ENCODE results near the gene RPRML.

The RPRML gene

DNA sequence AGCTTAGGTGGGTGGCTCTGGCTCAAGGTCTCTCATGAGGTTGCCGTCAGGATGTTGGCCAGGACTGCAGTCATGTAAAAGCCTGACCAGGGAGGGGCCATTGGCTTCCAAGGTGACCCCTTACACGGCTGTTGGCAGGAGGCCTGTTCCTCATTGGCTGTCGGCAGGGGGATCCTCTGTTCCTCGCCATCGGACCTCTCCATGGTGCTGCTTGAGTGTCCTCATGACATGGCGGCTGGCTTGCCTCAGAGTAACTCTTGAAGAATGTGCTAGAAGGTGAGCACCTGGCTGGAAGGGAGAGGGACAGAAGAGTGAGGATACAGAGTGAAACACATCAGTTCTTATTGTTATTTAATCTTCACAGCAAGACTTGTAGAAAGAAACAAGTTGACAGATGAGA, 4.7 kb upstream of the RPRML start:
- Mint-ChIP-seq H3K36me3 (no peaks in the 10 kb centered on the region), H3K9me3 (no peaks in the 10 kb centered on the region), H3K27me3 (peaks cover 12% of the 10 kb centered on the region), H3K4me3 (no peak overlapping the region), H3K27ac (no peak overlapping the region), H3K4me1 (peaks cover 9% of the 10 kb centered on the region)

- Mint-ChIP-seq H3K27me3 (peaks cover 19% of the 10 kb centered on the region), H3K4me3 (no peak overlapping the region), H3K36me3 (no peaks in the 10 kb centered on the region), H3K27ac (no peak overlapping the region), H3K4me1 (peaks cover 16% of the 10 kb centered on the region), H3K9me3 (no peaks in the 10 kb centered on the region)
These were observed 3.5 kb upstream of the RPRML start for GRCh38 chr17:46982577-46982976.

GRCh38 chr17:46978489-46979146, 435 bp downstream of the RPRML start:
- Mint-ChIP-seq H3K36me3 (peaks cover 8% of the 10 kb centered on the region), H3K9me3 (no peaks in the 10 kb centered on the region), H3K27me3 (peaks cover 30% of the 10 kb centered on the region), H3K27ac (no peak overlapping the region), H3K4me3 (peak overlapping the region; percentile 42), H3K4me1 (peaks cover 16% of the 10 kb centered on the region)

- peaks cover 8% of the 10 kb centered on the region for H3K36me3 Mint-ChIP-seq
- no peaks in the 10 kb centered on the region for H3K9me3 Mint-ChIP-seq
- peak overlapping the region; percentile 88 for H3K4me3 Mint-ChIP-seq
- H3K27me3 Mint-ChIP-seq = peaks cover 30% of the 10 kb centered on the region
- no peak overlapping the region for H3K27ac Mint-ChIP-seq
- peaks cover 16% of the 10 kb centered on the region for H3K4me1 Mint-ChIP-seq
These were observed 1.1 kb downstream of the RPRML start for GRCh38 chr17:46977750-46978488.

GRCh38 chr17:46977348-46977747, 1.7 kb downstream of the RPRML start:
- Mint-ChIP-seq H3K27ac (no peak overlapping the region), H3K27me3 (peaks cover 30% of the 10 kb centered on the region), H3K9me3 (no peaks in the 10 kb centered on the region), H3K36me3 (peaks cover 8% of the 10 kb centered on the region), H3K4me3 (peak overlapping the region; percentile 88), H3K4me1 (peaks cover 16% of the 10 kb centered on the region)

- Mint-ChIP-seq H3K36me3 (peaks cover 8% of the 10 kb centered on the region), H3K27ac (no peak overlapping the region), H3K4me3 (no peak overlapping the region), H3K9me3 (no peaks in the 10 kb centered on the region), H3K4me1 (peaks cover 16% of the 10 kb centered on the region), H3K27me3 (peaks cover 30% of the 10 kb centered on the region)
These were observed 2.3 kb downstream of the RPRML start for GRCh38 chr17:46976626-46977270.

DNA sequence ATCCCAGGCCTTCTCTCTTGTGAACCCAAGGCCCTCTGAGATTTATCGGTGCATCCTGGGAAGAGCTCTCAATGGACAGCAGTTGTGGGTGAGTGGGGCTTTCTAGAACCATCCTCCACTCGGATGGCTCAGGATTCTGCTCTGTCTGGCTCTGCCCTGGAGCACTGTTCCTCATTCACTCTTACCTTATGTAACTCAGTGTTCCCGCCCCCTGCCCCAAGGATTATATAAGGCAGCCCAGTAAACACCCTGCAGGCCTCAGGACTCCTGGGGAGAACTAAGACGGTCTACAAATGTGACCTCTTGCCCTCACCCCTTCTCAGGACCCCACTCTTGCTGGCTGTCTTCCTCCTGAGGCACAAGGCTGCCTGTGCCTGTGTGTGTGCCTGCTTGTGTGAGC, 3.8 kb downstream of the RPRML start:
- Mint-ChIP-seq H3K27me3 (peaks cover 25% of the 10 kb centered on the region), H3K36me3 (peaks cover 10% of the 10 kb centered on the region), H3K4me3 (no peak overlapping the region), H3K9me3 (no peaks in the 10 kb centered on the region), H3K27ac (no peak overlapping the region), H3K4me1 (peaks cover 14% of the 10 kb centered on the region)

- Mint-ChIP-seq H3K4me3 (no peak overlapping the region), H3K9me3 (no peaks in the 10 kb centered on the region), H3K27me3 (peaks cover 21% of the 10 kb centered on the region), H3K4me1 (peaks cover 7% of the 10 kb centered on the region), H3K27ac (no peak overlapping the region), H3K36me3 (peaks cover 15% of the 10 kb centered on the region)
These were observed 5.0 kb downstream of the RPRML start for GRCh38 chr17:46974086-46974485.

GRCh38 chr17:46972346-46972745, 6.7 kb downstream of the RPRML start:
- peaks cover 24% of the 10 kb centered on the region for H3K36me3 Mint-ChIP-seq
- peaks cover 15% of the 10 kb centered on the region for H3K27me3 Mint-ChIP-seq
- no peaks in the 10 kb centered on the region for H3K9me3 Mint-ChIP-seq
- H3K4me1 Mint-ChIP-seq = no peaks in the 10 kb centered on the region
- no peak overlapping the region for H3K27ac Mint-ChIP-seq
- no peak overlapping the region for H3K4me3 Mint-ChIP-seq

- Mint-ChIP-seq H3K27ac (no peak overlapping the region), H3K9me3 (no peaks in the 10 kb centered on the region), H3K27me3 (peaks cover 9% of the 10 kb centered on the region), H3K4me1 (no peaks in the 10 kb centered on the region), H3K4me3 (no peak overlapping the region), H3K36me3 (peaks cover 26% of the 10 kb centered on the region)
These were observed 7.3 kb downstream of the RPRML start for GRCh38 chr17:46971647-46972300.

- H3K9me3 Mint-ChIP-seq = no peaks in the 10 kb centered on the region
- no peaks in the 10 kb centered on the region for H3K4me1 Mint-ChIP-seq
- peaks cover 22% of the 10 kb centered on the region for H3K36me3 Mint-ChIP-seq
- no peak overlapping the region for H3K4me3 Mint-ChIP-seq
- no peak overlapping the region for H3K27ac Mint-ChIP-seq
- peaks cover 6% of the 10 kb centered on the region for H3K27me3 Mint-ChIP-seq
These were observed 10.2 kb downstream of the RPRML start for GRCh38 chr17:46968896-46969295.

- Mint-ChIP-seq H3K36me3 (peaks cover 22% of the 10 kb centered on the region), H3K9me3 (no peaks in the 10 kb centered on the region)
These were observed 10.7 kb downstream of the RPRML start for GRCh38 chr17:46968224-46968834.

DNA sequence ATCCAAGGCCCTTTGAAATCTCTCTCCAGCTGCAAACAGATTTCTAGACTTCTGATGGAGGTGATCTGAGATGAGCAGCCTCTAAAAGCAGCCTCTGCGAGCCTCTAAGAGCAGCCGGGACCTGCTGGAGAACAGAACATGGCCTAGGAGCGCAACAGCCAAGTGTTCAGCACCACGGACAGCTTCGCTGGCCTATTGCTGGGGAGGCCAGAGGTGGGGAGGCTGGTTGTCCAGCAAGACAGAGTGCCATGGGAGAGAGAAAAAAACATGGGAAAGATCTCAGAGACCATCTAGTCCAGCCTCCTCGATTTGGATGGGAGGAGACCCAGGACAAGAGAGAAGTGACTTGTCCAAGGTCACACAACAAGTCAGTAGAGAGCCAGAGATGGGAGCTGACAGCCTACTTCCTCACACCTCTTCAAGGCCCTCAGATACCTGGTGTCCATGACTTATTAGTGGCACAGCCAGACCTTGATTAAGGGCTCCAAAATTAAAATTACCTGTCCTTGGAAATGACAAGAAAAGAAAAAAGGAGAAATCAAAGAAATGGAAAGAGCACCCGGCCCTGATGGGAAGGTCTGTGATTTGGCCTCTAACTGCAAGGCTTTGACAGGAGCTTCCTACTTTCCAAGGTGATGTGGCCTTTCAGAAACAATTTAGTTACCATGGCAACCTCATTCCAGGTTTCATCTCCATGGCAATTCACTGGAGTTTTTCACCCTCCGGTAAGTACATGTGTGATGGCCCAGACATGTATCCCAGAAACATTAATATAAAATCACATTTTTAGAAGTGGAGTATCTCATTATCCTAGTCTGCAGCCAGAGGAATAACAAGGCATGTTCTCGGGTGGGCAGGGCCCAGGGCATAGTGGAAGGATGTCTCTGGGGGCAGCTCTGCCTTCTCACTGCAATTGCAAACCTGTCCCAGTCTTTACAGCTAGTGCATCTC, 14.5 kb downstream of the RPRML start:
- no peak overlapping the region for H3K4me3 Mint-ChIP-seq
- peaks cover 3% of the 10 kb centered on the region for H3K4me1 Mint-ChIP-seq
- peaks cover 6% of the 10 kb centered on the region for H3K27me3 Mint-ChIP-seq
- no peak overlapping the region for H3K27ac Mint-ChIP-seq
- H3K9me3 Mint-ChIP-seq = peaks cover 10% of the 10 kb centered on the region
- peaks cover 20% of the 10 kb centered on the region for H3K36me3 Mint-ChIP-seq

More at GRCh38 chr17:46968224-46968834, 10.7 kb downstream of the RPRML start:
- Mint-ChIP-seq H3K4me3 (no peak overlapping the region), H3K4me1 (no peaks in the 10 kb centered on the region), H3K27me3 (peaks cover 6% of the 10 kb centered on the region), H3K27ac (no peak overlapping the region)

DNA sequence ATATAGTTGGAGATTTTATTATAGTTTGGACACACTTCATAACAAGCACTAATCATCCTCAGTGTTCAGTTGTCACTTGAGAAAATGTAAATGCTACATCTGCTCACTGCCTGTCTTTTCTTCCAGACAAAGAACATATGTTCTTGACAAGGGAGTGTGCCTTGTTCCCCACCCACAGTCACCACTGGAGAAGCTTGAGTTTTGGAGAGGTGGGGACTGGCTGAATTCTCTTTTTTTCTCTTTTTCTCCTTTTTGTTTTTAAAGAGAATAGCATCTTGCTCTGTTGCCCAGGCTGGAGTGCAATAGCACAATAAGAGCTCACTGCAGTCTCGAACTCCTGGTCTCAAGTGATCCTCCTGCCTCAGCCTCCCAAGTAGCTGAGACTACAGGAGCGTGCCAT, 15.5 kb downstream of the RPRML start:
- peaks cover 10% of the 10 kb centered on the region for H3K9me3 Mint-ChIP-seq

More for the DNA sequence above, 15.5 kb downstream of the RPRML start:
- Mint-ChIP-seq H3K27ac (no peak overlapping the region), H3K27me3 (peaks cover 6% of the 10 kb centered on the region), H3K4me3 (no peak overlapping the region), H3K4me1 (peaks cover 3% of the 10 kb centered on the region), H3K36me3 (peaks cover 18% of the 10 kb centered on the region)

Data from activated naive CD4-positive, alpha-beta T cell treated with anti-CD3 and anti-CD28 coated beads, Interleukin-2, amount 50 U/mL, for 24 hours (primary cell).